GM12891 (cell line): ENCODE data around the gene PAX8.

ENCODE experiments used
- DNase-seq: peaks from one replicate; pipeline ENCODE4 v3.0.0; 2011; ENCODE audit warnings: low spot score; ENCODE audit not compliant: insufficient read length
- FAIRE-seq: peaks from 2 replicates; lab custom pipeline; 2011; peaks lifted over from hg19 to GRCh38; lab: Jason Lieb, UNC
- PAX5 ChIP-seq: IDR thresholded peaks from 2 replicates; pipeline ENCODE4 v1.6.1; 2011; ENCODE audit warnings: low read length, moderate library complexity, mild to moderate bottlenecking; ENCODE audit not compliant: insufficient read depth, severe bottlenecking
- POLR2A ChIP-seq: IDR thresholded peaks from 2 replicates; pipeline ENCODE4 v1.6.1; 2011; ENCODE audit warnings: low read depth, low read length, control low read depth
- POLR2AphosphoS5 ChIP-seq: IDR thresholded peaks from 2 replicates; pipeline ENCODE4 v1.6.1; 2011; ENCODE audit warnings: low read depth, low read length, control low read depth
- POU2F2 ChIP-seq: IDR thresholded peaks from 2 replicates; pipeline ENCODE4 v1.6.1; 2011; ENCODE audit warnings: low read depth, mild to moderate bottlenecking, control low read depth, low read length, moderate library complexity
- SPI1 ChIP-seq: IDR thresholded peaks from 2 replicates; pipeline ENCODE4 v1.6.1; 2011; ENCODE audit warnings: low read depth, low read length, control low read depth
- TAF1 ChIP-seq: IDR thresholded peaks from 2 replicates; pipeline ENCODE4 v1.6.1; 2011; ENCODE audit warnings: low read depth, low read length, control low read depth

The PAX8 gene

DNA sequence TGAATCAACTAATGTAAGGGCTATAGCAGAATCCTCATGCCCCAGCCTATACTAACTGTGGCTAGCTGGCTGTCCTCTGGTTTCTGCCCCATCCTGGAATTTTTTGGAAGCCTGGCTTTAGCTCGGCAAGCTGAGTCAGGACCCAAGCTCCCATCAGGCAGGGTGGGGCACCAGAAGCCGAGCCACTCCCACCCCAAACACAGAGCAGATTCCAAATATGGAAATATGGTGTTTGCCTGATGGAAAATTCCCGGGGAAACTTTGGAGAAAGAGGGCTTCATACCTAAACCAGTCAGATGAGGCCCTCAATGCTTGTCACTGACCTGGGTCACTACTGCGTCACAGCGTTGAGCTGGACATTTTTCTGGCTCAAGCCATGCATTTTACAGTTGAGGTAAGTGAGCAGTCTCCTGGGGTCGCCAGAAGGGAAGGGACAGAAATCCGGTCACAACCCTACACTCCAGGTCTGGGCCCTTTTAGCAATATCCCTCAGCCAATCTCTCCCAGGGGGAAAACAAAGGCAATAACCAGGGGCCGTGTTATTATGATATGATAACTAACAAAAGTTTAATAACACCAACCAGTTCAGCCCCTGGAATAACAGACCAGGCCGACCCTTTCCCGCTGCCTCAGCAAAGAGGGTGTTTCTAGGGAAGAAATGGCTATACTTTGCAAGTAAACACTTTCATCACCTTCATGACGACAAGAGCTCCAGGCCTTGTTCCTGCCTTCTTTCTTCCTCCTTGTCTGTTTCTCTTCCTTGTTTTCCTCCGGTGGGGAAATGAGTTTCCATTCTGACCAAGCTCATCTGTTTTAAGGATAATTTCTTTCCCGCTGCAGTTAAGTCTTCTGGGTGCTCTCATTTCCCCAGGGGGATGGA lies 67.3 kb downstream of the PAX8 start:
- FAIRE-seq, result no peak
- no peak for DNase-seq
- TF ChIP-seq POLR2A (no peak), PAX5 (no peak), TAF1 (no peak), SPI1 (no peak), POLR2AphosphoS5 (no peak), POU2F2 (no peak)

DNA sequence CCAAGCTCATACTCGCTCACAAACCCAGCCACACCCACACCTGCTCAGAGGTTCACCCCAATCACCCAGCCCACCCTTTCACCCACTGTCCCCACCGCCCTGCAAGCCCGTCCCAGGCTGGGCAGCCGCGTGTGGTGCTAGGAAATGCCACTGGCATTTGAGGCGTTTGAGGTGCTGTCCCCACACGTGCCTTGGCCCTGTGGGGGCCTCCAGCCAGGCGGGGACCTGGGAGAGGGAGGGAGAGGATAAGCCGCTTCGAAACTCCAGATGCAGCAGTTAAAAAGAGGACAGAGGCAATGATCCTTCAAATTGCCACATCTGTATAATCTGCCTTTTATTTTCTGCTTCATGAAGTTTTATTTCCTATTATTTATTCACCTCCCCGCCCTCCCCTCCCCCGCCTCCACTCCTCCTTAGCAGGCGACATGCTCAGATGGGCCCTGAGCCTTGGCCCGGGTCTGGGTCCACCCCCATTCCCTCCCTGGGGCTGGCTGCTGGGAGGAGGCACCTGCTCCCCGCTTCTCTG lies 69.0 kb downstream of the PAX8 start:
- no peak for FAIRE-seq
- no peak for TF ChIP-seq SPI1
- TF ChIP-seq PAX5, result no peak

DNA sequence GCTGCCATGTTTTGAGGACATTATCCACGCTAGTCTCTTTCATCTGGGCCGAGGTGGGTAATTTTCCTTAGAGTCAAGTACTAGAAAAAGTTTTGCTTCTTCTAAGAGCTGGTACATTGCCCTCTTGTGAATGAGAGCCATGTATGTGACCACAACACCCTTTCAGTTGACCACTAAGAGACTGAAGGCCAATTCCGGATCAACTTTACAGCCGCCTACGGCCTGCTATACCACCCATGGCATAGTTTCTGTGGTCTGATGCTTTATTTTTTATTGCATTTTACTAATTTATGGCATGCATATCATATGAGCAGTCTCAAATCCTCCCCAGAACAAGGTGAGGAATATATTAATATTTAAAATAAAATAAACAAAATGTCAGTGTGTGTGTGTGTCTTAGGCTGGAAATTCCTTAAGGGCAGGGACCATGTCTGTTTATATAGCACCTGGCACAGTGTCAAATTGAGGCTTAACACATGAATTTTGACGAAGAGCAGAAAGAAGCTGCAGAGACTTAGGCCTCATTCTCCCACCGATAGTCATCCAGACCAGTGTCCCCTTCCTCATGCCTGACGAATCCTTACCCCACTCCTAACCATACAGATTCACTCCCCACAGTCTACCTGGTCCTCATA lies 69.6 kb downstream of the PAX8 start:
- TF ChIP-seq TAF1 (no peak), POLR2A (no peak), POLR2AphosphoS5 (no peak), SPI1 (no peak), PAX5 (no peak)
- DNase-seq (no peak), FAIRE-seq (no peak)

More for the DNA sequence above, 69.0 kb downstream of the PAX8 start:
- no peak for DNase-seq

GRCh38 chr2:113208396-113208795 lies 70.3 kb downstream of the PAX8 start:
- DNase-seq, result no peak

GRCh38 chr2:113207021-113207420 lies 71.7 kb downstream of the PAX8 start:
- no peak for FAIRE-seq
- TF ChIP-seq POU2F2 (no peak), SPI1 (no peak), TAF1 (no peak), POLR2AphosphoS5 (no peak), POLR2A (no peak), PAX5 (no peak)
- no peak for DNase-seq

More at GRCh38 chr2:113208396-113208795, 70.3 kb downstream of the PAX8 start:
- TF ChIP-seq PAX5 (no peak), POLR2AphosphoS5 (no peak), POU2F2 (no peak), TAF1 (no peak), POLR2A (no peak), SPI1 (no peak)
- no peak for FAIRE-seq

- no peak for FAIRE-seq
- no peak for DNase-seq
Measured at GRCh38 chr2:113206251-113206650, 72.5 kb downstream of the PAX8 start.

GRCh38 chr2:113203901-113204519 lies 74.7 kb downstream of the PAX8 start:
- TF ChIP-seq POU2F2, result 0 out of 2 replicates have a peak, but pooled peaks have one; percentile 16
- no peak for TF ChIP-seq SPI1
- peak; percentile 54; the same call in 1 of the 2 replicates for TF ChIP-seq POLR2A
- TF ChIP-seq POLR2AphosphoS5, result peak; percentile 74
- DNase-seq (peak; percentile 77), FAIRE-seq (peak; percentile 92)

More at GRCh38 chr2:113206251-113206650, 72.5 kb downstream of the PAX8 start:
- TF ChIP-seq TAF1 (no peak), SPI1 (no peak), POLR2A (no peak; the same call in 1 of the 2 replicates), PAX5 (no peak), POLR2AphosphoS5 (no peak), POU2F2 (no peak)

- no peak for TF ChIP-seq PAX5
- TF ChIP-seq TAF1, result no peak
- TF ChIP-seq SPI1, result no peak
- TF ChIP-seq POLR2A, result no peak
- TF ChIP-seq POU2F2, result no peak
- TF ChIP-seq POLR2AphosphoS5, result no peak
- FAIRE-seq, result no peak
- DNase-seq, result no peak
Measured at GRCh38 chr2:113203217-113203530, 75.5 kb downstream of the PAX8 start.

DNA sequence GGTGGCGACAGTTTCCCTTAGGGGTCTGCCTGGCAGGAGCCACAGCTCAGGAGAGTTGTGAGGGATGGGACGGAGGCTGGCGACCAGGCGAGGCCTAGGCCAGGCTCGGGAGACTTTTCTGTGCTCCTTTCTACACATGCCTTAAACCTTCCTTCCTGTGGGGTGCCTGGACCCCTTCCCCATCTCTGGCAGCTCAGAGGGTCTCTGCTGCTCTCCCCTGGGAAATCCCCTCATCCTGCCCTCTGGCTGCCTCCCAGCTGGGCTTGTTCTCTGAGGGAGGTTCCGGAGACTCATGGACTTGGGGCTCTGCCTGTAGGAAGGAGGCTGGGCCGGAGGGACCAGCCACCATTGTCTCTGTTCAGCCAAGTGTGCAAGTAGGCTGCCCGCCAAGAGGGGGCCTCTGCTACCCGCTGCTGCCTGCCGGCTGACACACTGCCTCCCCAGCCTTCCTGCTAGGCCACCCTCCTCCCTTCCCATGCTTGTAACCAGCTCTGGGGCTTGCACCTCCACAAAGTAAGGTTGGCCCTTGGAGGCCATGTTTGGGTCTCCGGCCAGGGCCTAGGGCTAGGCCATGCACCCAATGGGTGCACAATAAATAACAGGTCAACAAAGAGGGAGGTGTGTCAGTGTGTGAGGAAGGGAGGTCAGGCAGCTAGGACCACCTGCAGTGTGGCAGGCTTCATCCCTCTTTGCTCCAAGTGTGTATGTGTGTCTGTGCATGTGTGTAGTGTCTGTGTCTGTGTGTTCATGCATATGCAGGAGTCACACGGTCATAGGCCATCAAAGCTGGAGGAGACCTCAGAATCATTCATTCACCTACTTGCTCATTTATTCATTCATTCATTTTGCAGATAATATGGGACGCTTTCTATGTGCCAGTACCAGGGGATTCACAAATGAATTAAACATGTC lies 76.2 kb downstream of the PAX8 start:
- DNase-seq (no peak), FAIRE-seq (no peak)
- TF ChIP-seq TAF1 (no peak), POU2F2 (0 out of 2 replicates have a peak, but pooled peaks have one; percentile 9), POLR2A (peak; percentile 73; the same call in 1 of the 2 replicates), PAX5 (no peak), POLR2AphosphoS5 (peak; percentile 61), SPI1 (no peak)
